ENCODE results near the gene UACA.

- TF ChIP-seq CTCF (optimal IDR thresholded peaks at IDR 0.05 in 1 of 3, IDR thresholded peaks at IDR 0.05 in 1 of 3, conservative IDR thresholded peaks at IDR 0.05 in 1 of 3; ENCODE audit: extremely low read depth in 1 of 3, insufficient read depth in 2 of 3, low read length in 3 of 3) (no peak), EZH2 (IDR thresholded peaks at IDR 0.05; ENCODE audit: low read length) (no peak)
Measured at GRCh38 chr15:70633103-70633831, 130.1 kb downstream of the UACA start.
